Right lung (tissue), 5 donors: Measurements from ENCODE around the gene CD81. TPM values are rescaled to one million over a fixed set of nuclear protein-coding genes. Genes with fewer than 3 reads are reported as not detected.

Experiments used
- DNase-seq, 2 donors: peaks; one replicate each; pipeline ENCODE4 v3.0.0-alpha.2; 2013
- polyA plus RNA-seq, 5 donors: library from polyadenylated mRNA; unstranded; fragments of 120-200 nt; gene quantifications; one replicate each; pipeline versions ENCODE4 v1.2.1 to v1.2.3, GENCODE V29; 2013; ENCODE audit warnings: inconsistent platforms in 1 of 5, low replicate concordance in 1 of 5; ENCODE audit not compliant: insufficient read length in 5 of 5, insufficient read depth in 1 of 5

The CD81 gene
- polyA plus RNA-seq, 5 donors, result 530 to 861 (median 656) TPM

- no peak for DNase-seq
Measured at GRCh38 chr11:2417856-2418692, 41.0 kb downstream of the CD81 start.

- DNase-seq, result no peak
Measured at GRCh38 chr11:2418693-2419360, 41.7 kb downstream of the CD81 start.

- DNase-seq, result peak; percentile 78 to 83
Measured at GRCh38 chr11:2419638-2420501, 42.8 kb downstream of the CD81 start.

- DNase-seq, result peak; percentile 65 to 81
Measured at GRCh38 chr11:2420502-2421225, 43.6 kb downstream of the CD81 start.

- DNase-seq, result no peak
Measured at GRCh38 chr11:2421226-2421994, 44.3 kb downstream of the CD81 start.

- no peak for DNase-seq
Measured at GRCh38 chr11:2421996-2422395, 44.9 kb downstream of the CD81 start.

- no peak for DNase-seq
Measured at GRCh38 chr11:2422461-2423156, 45.5 kb downstream of the CD81 start.

- DNase-seq, result no peak
Measured at GRCh38 chr11:2423157-2424025, 46.3 kb downstream of the CD81 start.

- DNase-seq, result no peak
Measured at GRCh38 chr11:2424811-2425495, 47.8 kb downstream of the CD81 start.

- DNase-seq, result no peak
Measured at GRCh38 chr11:2425506-2425905, 48.4 kb downstream of the CD81 start.

- no peak for DNase-seq
Measured at GRCh38 chr11:2426221-2426620, 49.1 kb downstream of the CD81 start.

- DNase-seq, result no peak
Measured at GRCh38 chr11:2426826-2427521, 49.9 kb downstream of the CD81 start.

- no peak for DNase-seq
Measured at GRCh38 chr11:2427721-2428321, 50.7 kb downstream of the CD81 start.

- DNase-seq, result peak in 1 of 2 donors; percentile 47
Measured at GRCh38 chr11:2428322-2428795, 51.2 kb downstream of the CD81 start.

GRCh38 chr11:2431395-2431794, 54.3 kb downstream of the CD81 start:
- DNase-seq, result no peak

- DNase-seq, result no peak
Measured at GRCh38 chr11:2432171-2432621, 55.1 kb downstream of the CD81 start.

- no peak for DNase-seq
Measured at GRCh38 chr11:2432628-2433071, 55.5 kb downstream of the CD81 start.
